ENCODE results near the gene SYCP2.
A peak's percentile ranks its signal among the peaks of the same experiment; 100 is the strongest.

SYCP2 gene

DNA sequence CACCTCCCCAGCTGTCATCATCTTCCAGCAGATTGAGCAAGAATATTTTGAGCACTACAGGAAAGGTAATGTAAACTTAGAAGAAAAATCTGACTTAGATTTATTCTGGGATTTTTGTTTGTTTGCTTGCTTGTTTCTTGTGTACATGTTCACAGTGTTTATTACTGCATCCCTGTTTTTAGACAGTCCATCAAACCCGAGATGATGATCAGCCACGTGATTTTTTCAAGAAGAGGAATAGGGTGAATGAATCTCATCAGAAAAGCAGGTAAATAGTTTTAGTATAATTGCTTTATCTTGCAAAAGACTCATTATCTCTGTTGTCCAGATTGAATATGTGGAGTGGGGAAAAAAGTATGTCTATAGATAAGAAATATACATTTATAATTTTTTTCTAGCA lies 8.8 kb upstream of the SYCP2 start:
- DNase-seq (ENCODE audit: low spot score) = no peak
- no peak for FAIRE-seq

DNA sequence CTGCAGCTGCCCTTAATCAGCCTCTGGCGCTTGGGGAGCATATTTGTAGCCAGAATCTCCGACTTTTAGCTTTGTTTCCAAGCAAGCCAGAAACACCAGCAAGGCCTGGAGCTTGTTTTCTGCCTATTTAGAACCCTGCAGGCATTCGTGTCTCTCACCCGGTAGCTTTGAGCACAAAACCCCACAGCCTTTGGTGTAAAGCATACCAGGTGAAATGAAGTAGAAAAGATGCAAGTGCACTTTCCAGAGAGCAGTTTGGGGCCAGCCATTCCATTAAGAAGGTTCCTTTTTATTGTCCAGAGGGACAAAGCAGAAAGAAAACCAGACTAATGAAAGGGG lies 7.5 kb upstream of the SYCP2 start:
- no peak for DNase-seq (ENCODE audit: low spot score)
- no peak for FAIRE-seq

DNA sequence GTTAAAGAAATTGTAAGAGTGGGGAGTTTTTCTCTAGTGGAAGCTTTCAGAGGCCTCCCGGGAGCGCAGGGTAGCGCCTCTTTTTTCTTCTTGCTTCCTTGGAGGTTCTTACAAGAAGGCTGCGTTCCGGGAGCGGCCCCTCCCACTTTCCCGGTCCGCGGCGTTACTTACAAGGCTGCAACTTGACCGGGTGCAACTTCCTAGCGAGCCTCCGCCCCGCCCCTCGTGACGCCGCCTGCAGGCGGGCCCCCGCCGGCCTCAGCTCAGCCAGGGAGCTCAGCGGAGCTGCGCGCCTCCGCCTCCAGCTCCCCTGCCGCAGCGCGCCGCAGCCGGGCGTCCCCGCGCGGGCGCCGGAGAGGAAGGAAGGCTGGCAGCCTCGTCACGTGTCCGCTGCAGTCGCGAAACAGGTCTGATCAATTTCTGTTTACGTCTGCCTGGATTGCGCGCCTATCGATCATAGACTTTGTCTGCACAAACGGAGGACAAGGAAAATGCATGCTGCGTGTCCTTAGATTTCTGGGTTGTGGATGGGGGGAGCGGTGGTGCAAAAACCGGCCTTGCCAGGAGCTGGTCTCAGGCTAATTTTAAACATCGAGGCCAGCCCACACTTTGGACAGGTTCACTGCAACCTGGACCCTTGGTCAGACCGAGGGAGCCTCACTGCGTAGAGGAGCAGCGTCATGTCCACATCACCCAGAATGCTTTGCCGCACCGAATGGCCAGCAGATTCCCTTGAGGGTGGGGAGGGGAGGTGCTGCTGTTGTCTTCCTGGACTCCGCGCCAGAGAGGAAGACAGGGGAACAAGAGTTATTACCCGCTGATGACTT lies 6.9 kb upstream of the SYCP2 start, which contains the start of the genes FAM217B and PPP1R3D:
TSS of gene FAM217B (plus strand) at position 261 of the 827 bp plus-strand sequence. CDS start 3,555 bp downstream, outside the sequence.
TSS of gene PPP1R3D (minus strand) at position 177 of the 827 bp plus-strand sequence. CDS start 374 bp downstream, outside the sequence.
- peak; percentile 95 for DNase-seq (ENCODE audit: low spot score)
- FAIRE-seq = peak; percentile 5

DNA sequence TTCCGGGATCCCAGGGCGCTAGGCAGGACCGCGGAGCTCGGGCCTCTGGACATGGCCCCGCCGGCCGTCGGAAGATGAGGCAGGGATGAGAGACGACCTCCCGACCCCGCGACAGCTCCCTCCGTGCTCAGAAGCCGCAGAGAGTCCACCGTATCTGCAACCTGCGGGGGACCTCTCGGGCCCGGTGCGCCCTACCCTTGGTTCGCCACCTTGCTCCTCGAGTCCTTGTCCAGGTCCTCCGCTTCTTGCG lies 6.4 kb upstream of the SYCP2 start:
- FAIRE-seq (no peak), DNase-seq (ENCODE audit: low spot score) (peak; percentile 21)

DNA sequence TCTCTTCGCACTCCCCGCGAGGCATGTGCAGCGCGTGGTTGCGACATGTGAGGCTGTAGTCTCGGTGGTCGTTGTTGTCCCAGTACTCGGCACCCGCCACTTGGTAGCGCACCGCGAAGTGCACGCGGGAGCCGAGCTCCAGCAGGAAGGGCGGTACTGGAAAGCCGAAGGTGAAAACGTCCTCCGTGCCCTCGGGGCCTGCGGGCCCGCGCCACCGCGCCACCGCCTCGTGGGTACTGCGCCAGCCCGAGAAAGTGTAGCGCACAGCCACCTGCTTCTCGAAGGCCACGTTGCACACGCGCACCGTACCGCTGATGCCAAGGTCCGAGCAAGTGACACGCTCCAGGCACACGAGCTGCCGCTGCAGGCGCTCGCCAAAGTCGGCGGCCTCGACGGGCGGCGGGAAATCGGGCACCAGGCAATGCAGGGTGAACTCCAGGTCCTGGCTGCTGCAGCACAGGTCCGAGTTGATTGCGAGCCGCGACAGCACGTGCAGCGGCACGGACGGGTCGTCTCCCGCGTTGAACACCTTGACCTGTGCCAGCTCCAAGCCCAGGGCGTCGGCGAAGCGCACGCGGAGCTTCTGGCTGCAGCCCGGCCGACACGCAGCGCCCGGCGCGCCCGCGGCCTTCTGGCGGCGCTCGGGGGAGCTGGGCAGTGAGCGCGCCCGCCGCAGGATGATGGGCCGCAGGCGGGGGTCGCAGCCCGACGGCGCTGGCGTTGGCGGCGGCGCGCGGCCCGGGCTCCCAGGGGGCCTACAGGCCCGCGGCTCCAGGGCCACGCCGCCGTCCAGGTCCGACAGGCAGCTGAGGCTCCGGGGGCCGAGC lies 5.8 kb upstream of the SYCP2 start:
- no peak for FAIRE-seq
- no peak for DNase-seq (ENCODE audit: low spot score)

DNA sequence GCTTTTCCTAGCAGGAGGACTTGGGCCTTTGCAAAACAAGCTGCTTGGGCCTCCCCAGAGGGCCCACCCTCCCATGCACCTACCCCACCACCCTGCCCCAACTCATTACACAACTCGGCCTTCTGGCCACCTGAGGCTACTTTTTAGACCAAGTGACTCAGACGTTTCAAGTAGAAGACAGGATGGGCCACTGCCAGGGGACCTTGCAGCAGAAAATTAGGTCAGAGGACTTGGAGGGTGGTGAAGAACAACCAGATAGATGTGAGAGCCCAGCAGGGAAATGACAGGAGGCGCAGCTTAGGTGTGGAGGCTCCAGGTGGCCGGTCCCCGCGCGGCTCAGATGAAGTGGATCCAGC lies 5.2 kb upstream of the SYCP2 start:
- DNase-seq (ENCODE audit: low spot score) = no peak
- FAIRE-seq = no peak

DNA sequence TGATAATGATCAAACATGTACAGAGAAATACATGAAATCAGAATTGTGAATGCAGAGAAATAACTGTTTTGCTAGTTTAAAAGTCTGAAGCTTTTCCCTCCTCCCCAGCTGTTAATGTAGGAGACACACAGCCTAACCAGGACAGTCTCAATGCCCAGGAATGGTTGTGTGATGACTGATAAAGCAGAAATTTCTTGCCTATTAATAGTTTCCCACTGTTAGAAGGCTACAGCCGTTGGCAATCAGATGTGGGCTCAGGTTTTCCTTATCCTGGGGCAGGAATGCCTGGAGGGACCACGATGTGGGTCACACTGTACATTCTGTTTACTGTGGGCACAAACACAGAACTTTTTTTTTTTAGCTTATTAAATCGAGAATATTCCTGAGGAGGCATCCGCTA lies 4.8 kb upstream of the SYCP2 start:
- no peak for FAIRE-seq
- no peak for DNase-seq (ENCODE audit: low spot score)

DNA sequence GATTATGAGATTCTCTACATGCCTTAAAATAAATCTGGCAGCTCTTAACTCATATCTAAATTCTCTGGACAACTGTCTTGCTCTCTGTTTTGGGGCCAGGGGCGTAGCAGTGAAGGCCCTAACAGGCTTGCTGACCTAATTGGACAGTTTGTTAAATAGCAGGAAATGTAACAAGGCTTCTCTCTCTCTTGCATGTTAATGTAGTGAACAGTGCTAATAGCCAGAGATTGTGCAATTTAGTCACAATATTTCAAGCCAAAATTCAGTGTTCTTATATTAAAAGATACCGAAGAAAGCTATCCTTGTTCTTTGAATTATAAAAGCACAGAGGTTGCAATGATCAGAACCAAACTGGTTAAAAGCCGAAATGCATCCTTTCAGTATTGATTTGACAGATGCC lies 3.7 kb upstream of the SYCP2 start:
- DNase-seq (ENCODE audit: low spot score) (no peak), FAIRE-seq (no peak)

DNA sequence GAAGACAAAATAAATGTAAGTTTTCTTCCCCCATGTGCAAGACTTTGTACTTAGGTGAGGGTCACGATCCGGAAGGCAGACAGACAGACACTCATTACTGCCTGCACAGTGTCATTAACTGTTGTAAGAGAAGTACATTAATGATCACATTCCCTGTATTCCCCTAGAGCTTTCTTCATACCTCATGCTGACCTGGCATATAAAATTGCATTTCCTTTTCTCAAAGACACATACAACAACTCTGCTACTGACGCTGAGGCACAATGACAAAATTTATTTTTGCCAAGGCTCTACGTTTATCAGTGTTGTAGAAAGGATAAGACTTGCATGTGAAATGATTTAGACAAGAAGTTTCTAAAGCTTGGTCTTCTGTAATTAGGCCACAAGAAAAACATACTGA lies 3.0 kb upstream of the SYCP2 start:
- no peak for DNase-seq (ENCODE audit: low spot score)
- no peak for FAIRE-seq

DNA sequence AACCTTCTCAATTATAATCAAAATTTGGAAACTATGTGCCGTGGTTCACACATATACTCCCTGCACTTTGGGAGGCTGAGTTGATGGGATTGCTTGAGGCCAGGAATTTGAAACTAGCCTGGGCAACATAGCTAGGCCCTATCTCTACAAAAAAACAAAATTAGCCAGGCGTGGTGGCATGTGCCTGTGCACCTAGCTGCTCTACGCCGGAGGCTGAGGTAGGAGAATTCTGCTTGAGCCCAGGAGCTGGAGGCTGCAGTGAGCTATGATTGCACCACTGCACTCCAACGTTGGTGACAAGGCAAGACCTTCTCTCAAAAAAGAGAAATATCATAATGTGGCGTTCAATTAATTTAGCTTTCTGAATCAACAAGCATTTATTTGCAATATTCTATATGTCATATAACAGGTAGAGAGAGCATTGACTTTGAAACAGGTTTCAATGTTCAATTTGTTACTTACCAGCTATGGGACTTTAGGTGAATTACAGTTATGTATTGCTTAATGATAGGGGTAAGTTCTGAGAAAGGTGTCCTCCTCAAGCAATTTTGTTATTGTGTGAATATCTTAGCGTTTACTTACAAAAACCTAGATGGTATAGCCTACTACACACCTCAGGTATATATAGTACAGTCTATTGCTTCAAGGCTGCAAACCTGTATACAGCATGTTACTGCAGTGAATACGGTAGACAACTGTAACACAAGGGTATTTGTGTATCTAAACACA lies 2.2 kb upstream of the SYCP2 start:
- DNase-seq (ENCODE audit: low spot score) (no peak), FAIRE-seq (no peak)

DNA sequence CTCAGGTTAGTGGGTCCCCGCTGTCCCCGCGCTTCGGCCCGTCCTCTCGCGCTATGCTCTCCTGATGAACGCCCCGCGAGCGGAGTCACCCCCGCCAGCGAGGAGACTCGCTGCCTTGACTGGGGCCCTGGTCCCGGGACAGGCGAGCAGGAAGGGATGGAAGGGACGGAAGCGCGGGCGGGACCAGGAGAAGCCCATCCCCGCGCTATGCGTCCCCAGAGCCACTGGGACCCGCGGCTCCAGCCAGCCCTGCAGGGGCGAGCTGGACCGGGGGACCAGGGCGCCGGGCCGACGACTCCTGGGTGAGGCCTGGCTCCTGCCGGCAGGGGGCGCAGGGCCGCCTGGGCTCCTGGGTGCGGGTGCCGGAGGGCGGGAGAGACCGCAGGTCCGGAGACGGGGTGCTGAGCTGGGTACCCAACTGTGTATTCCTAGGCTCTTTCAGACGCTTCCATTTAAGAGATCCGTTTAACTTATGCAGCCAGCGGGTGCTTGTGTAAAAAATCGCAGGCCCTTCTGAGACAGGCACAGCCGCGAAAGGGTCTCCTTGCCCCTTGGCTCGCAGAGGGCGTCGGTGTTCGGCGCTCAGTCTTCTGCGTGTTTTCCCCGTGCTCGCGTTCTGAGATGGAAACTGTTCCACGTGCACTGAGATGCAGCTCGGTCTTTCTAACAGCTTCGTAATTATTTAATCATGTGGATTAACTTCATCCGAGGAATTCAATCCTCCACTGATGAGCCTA lies 580 bp upstream of the SYCP2 start:
- FAIRE-seq (no peak), DNase-seq (ENCODE audit: low spot score) (peak; percentile 89)

DNA sequence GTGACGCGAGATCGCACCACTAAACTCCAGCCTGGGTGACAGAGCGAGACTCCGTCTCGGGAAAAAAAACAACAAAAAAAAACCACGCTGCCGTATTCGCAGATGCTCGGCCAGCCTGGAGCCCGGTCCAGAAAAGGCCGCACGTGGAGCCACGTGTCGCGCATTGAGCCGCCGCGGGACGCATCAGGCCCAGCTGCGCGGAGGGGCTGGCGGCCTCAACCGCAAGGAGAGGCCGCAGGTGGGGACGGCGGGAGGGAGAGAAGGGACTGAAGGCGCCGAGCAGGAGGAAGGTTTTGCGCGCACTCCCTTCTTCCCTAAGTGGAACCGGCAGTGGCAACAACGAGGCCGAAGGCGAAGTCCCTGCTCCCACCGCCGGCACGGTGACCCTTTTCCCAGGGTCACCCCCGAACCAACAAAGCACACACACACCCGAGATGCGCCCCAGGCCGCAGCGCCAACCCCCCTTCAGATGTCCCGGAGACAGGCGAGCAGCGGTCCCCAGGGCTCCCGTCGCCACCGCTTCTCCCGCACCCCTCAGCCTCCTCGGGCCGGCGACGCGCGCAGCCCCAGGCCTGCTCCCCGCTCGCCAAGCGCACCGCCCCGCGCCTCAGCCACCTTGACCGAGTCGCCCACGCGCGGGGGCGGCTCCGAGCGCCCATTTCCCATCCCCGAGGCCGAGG lies 681 bp downstream of the SYCP2 start:
- DNase-seq (ENCODE audit: low spot score) = no peak
- FAIRE-seq = no peak

DNA sequence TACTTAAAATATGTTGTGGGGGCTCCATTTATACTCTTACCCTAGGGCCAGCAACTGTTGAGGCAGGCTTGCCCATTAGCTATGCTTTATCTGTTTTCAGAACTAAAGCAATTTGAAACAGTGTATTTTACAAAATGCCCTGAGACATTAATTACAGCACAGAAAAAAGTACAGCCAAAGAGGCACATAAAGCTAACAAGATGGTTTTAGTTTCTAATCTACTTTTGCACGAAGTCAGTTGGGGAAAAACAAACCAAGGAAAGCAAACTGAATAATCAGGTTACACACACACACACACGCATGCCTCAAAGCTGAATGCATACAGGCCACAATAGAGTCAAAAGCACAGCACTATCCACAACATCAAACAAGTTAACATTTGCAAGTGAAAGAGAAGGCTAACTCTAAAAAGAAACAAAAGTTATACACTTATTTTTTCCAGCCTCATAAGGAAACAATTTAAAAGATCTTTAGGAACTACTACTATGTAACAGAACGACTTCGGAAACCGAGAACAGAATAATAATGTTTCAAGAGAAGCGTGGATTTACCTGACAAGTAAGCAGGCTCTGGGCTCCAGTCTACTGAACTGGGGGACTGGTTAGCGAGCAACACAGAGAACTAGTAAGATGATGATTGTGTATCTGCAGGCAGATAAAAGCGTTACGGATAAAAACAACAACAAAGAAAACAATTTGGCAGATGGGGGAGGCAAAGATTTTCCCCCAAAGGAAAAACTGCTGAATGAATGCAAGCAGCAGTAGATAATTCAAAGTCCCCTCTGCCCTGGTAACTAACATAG lies 1.7 kb downstream of the SYCP2 start:
- no peak for FAIRE-seq
- no peak for DNase-seq (ENCODE audit: low spot score)

DNA sequence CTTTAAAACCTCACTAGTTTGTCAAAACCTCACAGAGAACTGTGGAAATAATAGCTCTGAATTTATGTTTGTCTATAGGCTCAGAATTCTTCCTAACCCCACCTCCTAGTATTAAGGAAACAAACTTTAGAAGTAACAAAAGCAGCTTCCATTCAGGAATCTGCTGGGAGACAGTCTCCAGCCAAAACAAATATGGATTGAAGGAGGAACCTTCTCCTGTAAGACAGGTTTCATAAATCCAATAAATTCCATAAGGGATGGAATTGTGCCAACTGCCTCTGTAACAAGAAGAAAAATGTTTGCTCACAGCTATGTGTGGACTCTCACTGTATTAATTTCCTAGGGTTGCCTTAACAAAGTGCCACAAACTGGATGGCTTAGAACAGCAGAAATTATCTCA lies 7.5 kb downstream of the SYCP2 start:
- FAIRE-seq (no peak), DNase-seq (ENCODE audit: low spot score) (no peak)

DNA sequence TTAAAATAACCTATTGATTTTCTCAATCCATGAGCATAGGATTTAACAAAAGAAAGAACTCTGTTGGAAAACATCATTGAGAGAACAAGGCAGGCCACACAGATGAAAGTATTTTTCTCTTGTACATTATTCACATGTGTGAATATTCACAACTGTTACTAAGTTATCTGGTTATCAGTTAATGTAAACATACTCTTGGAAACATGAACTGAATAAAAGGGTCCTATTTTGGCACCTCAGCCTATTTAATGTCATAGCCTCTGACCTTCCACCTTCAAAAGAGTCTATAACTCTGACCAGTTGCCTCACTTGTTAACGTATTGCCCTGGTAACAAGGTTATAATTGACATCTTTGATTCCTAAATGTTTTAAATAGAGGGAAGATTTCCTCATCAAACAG lies 8.1 kb downstream of the SYCP2 start:
- FAIRE-seq = no peak
- DNase-seq (ENCODE audit: low spot score) = no peak

DNA sequence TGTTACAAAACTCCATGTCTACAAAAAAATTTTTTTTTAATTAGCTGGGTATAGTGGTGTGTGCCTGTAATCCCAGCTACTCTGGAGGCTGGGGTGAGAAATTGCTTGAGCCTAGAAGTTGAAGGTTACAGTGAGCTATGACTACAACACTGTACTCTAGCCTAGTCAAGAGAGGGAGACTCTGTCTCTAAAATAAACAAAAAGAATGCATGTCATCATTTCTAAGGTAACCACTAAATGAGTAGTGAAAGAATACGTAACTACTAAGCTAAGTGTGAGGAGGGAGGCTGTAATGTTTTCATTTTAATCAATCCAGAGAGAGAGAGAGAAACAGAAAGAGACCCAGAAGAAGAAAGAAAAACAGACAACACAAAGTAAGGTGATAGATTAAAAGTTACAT lies 9.9 kb downstream of the SYCP2 start:
- FAIRE-seq = no peak

DNA sequence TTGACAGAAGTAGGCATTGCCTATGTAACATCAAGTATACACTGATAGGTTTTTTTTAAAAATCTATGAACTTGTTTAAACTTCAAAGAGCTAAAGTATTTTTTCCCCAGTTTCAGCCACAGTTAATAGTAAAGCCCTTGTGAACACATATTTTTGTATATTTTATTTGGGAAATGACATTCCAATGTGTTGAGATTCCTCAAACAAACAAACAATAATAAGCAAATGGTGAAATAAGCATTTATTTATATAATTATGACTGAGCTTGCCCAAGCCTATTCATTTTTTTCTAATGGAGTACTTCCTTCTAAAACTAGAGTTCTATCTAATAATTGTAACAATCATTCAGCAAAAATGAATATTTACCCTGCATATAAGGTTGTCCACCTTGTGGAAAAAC lies 12.5 kb downstream of the SYCP2 start:
- DNase-seq (ENCODE audit: low spot score) (no peak), FAIRE-seq (no peak)

More for the DNA sequence above, 9.9 kb downstream of the SYCP2 start:
- DNase-seq (ENCODE audit: low spot score) = no peak

DNA sequence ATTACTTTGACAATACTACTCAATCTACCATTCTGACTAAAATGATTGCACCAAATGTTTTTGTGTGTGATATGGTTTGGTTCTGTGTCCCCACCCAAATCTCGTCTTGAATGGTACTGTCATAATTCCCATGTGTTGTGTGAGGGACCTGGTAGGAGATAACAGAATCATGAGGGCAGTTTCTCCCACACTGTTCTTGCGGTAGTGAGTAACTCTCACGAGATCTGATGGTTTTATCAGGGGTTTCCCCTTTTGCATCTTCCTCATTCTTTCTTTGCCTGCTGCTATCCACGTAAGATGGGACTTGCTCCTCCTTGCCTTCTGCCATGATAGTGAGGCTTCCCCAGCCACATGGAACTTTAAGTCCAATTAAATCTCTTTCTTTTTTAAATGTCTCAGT lies 20.8 kb downstream of the SYCP2 start:
- FAIRE-seq (no peak), DNase-seq (ENCODE audit: low spot score) (no peak)

DNA sequence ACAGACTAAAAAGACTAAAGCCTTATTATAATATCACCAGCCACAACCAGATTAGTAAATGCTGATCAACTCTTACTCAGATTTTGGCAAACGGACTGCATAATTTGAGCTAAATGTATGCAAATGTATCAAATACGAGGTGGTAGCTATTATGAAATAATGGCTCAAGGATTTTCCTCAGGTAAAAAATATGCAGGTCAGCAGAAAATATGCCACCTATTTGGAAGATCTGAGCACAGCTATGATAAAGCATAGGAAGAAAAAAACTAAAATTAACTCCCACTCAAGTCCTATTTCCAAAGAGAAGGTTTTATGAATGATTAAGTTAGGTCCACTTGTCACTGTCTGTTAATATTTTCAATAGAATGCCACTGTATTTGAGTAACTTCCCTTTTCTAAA lies 22.4 kb downstream of the SYCP2 start:
- FAIRE-seq (no peak), DNase-seq (ENCODE audit: low spot score) (no peak)

DNA sequence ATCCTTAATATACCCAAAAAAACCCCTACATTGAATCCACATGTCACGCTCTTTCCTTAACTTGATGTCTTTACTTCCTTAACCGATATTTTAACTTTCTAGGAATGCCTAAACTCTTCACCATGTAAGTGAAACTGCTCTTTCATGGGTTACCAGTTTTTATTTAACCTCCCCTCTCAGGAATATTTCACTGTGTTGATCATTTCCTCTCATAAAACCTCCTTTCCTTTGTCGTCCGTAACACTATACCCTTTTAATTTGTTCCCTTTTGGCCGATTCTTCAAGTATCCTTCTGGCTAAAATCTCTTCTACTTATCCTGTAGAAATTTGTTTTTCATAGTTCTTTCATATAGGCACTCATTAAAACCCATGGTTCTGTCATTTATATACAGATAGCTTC lies 24.6 kb downstream of the SYCP2 start:
- no peak for FAIRE-seq

More for the DNA sequence above, 24.6 kb downstream of the SYCP2 start:
- DNase-seq (ENCODE audit: low spot score) = no peak
